DMS153 treated with DMSO at 0.1 percent for 48 hours (cell line): ENCODE results near the gene CNKSR2.

Source experiments
- DNase-seq: peaks from one replicate; lab custom pipeline; 2025; ENCODE audit not compliant: unreplicated experiment; lab: John Stamatoyannopoulos, UW

Gene CNKSR2

GRCh38 chrX:21662761-21663160 is 288.5 kb downstream of the CNKSR2 start:
- no peak for DNase-seq

- no peak for DNase-seq
Measured at GRCh38 chrX:21666252-21666651, 292.0 kb downstream of the CNKSR2 start.

GRCh38 chrX:21666679-21667078 is 292.5 kb downstream of the CNKSR2 start:
- DNase-seq = no peak

GRCh38 chrX:21674430-21675186 is 300.4 kb downstream of the CNKSR2 start:
- DNase-seq = no peak

GRCh38 chrX:21675931-21676330 is 301.7 kb downstream of the CNKSR2 start:
- no peak for DNase-seq

- DNase-seq = no peak
Measured at GRCh38 chrX:21678048-21678612, 303.9 kb downstream of the CNKSR2 start.

GRCh38 chrX:21683941-21684340 is 309.7 kb downstream of the CNKSR2 start:
- no peak for DNase-seq

- no peak for DNase-seq
Measured at GRCh38 chrX:21691512-21692018, 317.3 kb downstream of the CNKSR2 start.

- DNase-seq = no peak
Measured at GRCh38 chrX:21698272-21698671, 324.1 kb downstream of the CNKSR2 start.

- DNase-seq = no peak
Measured at GRCh38 chrX:21699136-21699535, 324.9 kb downstream of the CNKSR2 start.

GRCh38 chrX:21700275-21700674 is 326.1 kb downstream of the CNKSR2 start:
- no peak for DNase-seq

GRCh38 chrX:21700967-21701366 is 326.7 kb downstream of the CNKSR2 start:
- DNase-seq = no peak

- DNase-seq = no peak
Measured at GRCh38 chrX:21702725-21703124, 328.5 kb downstream of the CNKSR2 start.
